ENCODE measurements around the gene FZR1.
"Not testable (repeated sequence)": the region's sequence is repeated elsewhere in the genome, so short reads cannot be mapped to it uniquely, and the experiment has no call there.

FZR1 gene

DNA sequence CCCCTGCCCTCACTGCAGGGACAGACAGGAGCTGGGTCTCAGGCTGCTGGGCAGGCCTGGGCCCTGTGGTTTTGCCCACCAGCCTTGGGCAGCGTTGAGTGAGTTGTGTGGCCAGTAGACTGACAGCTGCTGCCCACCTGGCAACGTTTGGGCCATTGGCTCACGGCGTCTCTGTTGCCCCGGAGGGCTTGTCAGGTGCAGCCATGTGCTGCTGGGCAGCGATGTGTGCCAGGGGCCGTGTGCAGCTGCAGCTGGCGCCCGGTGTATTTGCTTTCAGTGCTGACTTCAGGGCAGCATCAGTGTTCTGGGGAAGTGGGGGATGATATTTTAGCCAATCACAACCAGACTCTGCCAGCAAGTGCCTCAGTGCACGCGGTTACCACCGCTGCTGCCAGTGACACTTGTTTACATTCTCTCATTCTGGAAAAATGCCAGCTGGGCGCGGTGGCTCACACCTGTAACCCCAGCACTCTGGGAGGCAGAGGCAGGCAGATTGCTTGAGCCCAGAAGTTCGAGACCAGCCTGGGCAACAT is 10.6 kb downstream of the FZR1 start:
- no peak for DNase-seq

DNA sequence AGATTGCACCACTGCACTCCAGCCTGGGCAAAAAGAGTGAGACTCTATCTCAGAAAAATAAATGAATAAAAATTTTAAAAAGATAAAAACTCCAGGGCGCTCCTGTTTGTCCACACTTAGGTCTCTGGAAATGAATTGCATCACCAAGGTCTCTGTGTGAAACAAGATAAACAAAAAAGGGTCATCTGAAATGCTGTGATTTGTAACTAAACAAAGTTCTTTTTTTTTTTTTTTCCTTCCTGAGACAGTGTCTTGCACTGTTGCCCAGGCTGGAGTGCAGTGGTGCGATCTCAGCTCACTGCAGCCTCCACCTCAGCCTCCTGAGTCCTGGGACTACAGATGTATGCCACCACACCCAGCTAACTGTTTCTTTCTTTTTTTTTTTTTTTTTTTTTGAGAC is 11.5 kb downstream of the FZR1 start:
- DNase-seq = no peak

DNA sequence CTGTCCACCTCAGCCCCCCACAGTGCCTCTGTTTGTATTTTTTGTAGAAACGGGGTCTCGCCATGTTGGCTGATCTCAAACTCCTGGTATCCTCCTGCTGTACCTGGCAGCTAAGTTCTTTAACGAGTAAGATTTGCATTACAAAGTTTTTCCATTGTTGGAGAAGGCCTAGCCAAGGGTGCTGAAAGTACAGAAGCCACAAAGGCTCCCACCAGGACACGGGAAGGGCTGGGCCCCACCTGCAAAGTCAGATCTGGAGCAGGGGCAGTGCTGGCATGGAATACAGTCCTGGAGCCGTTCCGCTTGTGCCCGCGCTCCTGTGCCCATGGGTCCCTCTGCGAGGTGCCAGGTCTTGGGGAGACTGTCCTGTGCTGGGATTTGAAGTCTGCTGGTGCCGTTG is 12.1 kb downstream of the FZR1 start:
- no peak for DNase-seq

DNA sequence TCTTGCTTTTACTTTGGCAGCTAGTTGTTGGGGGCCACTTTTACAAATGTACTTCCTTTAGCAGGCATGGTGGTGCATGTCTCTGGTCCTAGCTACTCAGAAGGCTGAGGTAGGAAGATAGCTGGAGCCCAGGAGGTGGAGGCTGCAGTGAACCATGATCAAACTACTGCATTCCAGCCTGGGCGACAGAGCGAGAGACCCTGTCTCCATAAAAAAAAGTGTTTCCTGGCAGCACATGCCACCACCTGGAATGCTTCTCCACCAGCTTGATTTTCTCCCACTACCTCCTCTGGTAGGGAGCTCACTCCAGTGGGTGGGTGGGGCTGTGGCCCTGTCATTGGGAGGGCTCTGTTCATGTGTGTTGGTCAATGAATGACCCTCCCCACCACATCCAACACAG is 12.5 kb downstream of the FZR1 start:
- no peak for DNase-seq

DNA sequence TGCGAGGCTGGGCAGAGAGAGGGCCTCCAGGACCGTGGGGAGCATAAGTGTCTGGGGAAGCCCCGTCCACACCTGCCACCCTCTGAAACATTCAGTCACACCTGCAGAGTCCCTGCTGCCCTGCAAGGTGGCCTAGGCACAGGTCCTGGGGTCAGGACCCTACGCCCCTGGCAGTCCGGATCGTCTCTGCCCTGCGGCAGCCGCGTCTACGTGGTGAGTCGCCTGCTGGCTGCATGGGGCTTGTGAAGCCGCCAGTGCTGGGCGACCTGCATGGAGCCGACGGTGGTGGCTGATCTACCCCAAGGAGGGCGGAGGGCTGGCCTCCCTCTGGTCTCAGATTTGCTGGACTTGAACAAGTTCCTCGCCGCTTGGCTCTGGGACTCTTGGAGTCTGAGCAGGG is 13.0 kb downstream of the FZR1 start:
- no peak for DNase-seq

DNA sequence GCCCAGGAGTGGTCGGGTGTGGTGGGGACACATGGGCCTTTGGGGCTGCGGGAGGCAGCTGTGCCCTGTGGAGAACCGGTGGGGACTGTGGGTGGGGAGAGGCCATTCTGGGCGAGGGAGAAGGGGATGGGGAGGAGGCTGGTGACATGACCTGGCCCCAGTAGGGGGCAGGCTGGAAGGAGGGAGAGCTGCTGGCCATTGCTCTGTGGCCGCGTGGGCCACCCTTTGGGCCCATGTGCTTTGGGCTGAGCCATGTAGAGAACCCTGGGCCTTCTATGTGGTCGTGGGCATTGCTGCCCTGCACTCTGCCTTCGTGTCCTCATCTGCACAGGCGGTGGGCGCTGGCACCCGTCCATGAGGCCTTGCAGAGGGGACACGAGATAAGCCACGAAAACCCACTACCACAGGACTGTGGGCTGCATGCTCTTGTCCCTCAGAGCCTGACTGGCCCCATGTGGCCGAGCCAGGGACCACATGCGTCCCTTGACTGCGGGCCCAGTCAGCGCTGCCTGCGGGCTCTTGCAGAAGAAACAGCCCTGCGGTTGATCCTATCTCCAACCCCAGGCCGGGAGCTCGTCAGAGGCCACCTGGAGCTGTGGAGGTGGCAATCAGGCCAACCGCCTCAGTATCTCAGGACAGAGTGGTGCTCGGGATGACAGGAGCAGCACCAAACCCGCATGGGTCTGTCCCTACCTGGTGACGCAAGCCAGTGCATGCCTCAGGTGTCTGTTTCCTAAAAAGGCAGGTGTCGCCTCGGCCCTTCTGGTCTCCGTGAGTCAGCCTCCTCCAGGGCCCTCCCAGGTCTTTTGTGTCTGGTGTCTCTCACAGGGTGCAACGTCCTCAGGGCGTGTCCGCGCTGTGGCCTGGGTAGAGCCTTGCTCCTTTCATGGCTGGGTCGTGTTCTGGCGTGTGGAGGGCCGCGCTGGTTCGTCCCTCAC is 14.3 kb downstream of the FZR1 start:
- no peak for DNase-seq

DNA sequence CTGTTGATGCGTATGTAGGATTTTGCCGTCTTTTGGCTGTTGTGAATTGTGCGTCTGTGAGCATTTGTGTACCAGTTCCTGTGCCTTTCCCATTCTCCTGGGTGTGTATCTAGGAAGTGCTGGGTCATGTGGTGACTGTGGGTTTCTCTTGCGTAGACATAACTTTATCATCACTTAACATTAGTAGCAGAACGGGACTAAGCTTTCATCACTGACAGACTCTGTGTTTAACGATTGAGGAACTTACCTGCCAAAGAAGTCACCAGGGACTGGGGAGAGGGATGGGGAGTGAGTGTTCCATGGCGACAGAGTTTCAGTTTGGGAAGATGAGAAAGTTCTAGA is 15.0 kb downstream of the FZR1 start:
- no peak for DNase-seq

DNA sequence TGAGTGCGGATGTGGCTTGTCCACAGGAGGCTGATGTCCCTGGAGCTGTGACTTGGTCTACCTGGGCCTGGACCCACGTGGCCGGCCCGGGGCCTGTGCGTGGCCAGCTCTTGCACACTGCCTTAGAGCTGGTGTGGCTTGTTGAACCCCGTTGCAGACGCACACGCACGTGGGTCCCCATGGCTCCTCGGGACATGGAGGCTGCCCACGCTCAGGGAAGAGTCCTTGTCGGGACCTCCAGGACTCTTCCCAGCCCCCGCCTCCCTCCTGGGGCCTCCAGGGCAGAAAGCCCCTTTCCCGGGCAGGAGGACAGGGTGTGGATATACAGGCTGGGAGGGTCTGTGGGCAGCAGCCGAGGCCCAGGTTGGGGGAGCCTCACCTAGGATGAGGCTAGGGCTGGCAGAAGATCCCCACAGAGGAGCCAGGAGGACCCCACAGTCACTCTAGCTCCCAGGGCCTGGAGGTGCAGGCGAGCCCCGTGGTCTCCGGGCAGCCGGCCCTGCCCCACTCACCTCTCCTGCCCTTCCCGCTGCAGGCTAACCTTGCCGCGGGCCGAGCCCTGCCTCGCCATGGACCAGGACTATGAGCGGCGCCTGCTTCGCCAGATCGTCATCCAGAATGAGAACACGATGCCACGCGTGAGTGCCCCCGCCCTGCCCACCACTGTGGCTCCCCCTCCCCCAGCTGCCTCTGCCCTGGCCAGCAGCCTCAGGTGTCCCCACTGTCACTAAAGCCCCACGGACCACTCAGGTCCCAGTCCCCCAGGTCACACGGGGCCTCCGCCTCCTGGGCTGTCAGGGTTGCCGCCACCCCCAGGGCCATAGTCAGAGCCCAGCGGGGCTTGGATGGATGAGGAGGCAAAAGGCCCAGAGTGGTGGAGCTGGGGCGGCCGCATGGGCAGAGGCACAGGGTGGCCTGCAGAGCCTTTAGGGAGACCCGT is 16.6 kb downstream of the FZR1 start:
- no peak for DNase-seq

DNA sequence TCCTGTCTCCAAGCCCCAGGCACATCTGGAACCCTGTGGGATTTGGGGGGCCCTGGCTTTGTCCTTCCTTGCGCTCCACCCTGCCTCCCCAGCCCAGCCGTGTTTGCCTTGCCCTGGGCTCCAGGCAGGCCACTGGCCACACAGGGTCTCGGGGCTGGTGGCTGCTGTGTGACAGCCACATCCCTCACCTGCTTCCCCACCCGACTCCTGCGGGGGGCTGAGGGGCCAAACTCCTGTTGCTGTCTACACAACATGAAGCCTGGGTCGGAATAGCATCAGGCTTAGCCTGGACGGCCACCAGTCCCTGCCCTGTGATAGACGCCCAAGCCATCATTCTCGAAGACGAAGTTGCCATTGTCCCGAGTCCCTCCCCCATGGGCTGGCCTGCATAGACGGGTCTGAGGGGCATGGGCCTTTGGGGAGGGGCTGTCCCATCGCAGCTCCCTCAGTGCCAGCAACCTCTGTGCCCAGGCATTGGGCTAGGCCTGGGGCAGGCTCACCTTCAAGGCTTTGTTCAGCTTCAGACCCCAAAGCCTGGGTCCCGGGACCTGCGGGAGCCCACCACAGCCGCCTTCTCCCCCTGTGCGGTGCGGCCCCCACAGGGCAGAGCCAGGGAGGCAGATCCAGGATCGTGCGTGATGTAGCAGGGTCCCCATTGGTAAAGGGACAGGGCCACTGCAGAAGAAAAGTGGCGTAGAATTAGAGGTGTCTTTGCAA is 17.4 kb downstream of the FZR1 start:
- DNase-seq = no peak

DNA sequence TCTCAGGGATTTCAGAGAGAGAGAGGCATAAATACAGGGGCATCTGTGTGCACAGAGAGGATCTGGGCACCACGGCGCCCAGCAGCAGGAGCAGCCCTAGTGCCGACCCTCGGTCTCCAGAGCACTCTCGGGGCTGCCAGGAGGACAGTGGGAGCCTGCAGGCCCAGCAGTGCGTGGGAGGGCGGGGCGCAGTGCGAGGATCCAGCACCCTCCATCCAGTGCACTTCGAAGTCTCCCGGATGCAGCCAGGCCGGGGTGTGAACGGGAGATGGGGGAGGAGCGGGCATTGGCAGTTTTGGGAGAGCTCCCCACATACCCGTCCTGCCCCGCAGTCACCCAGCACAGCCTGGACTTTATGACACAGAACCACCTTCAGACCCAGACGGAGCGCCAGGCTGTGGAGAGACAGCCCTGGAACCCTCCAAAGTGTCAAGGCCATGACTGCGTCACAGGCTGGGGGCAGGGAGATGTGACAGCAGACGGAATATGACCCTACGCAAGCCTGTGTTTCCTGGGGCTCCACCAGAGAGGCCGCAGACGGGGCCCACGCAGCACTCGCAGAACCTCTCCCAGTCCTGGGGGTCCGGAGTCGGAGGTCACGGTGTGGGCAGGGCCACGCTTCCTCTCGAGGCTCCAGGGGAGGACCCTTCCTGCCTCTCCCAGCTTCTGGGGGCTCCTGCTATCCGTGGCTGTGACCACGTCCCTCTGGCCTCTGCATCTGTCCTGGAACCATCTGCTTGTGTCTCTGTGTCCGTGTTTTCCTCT is 18.1 kb downstream of the FZR1 start:
- no peak for DNase-seq

DNA sequence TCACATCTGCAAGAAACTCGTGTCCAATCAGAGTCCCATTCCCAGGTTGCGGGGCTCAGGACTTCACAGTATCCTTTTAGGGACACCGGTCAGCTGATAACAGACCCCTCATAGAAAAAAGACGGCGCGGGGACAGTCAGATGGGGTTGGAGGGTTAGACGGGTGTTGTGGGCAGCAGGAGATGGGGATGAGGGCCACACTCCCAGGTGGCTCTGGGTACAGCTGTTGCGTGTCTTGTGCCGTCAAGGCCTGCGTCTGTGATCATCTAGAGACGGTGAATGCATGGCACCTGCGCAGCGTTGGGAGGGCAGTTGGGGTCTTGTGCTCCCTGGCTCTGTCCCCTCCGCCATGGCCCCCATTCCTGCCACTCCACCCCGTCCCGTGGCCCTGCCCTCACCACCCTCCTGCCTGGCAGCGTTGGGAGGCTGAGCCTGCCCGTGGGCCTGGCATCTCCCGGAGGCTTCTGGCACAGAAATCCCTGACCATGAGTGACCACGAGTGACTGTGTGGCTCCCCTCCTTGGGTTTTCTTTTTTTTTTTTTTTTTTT is 18.9 kb downstream of the FZR1 start:
- DNase-seq = no peak

DNA sequence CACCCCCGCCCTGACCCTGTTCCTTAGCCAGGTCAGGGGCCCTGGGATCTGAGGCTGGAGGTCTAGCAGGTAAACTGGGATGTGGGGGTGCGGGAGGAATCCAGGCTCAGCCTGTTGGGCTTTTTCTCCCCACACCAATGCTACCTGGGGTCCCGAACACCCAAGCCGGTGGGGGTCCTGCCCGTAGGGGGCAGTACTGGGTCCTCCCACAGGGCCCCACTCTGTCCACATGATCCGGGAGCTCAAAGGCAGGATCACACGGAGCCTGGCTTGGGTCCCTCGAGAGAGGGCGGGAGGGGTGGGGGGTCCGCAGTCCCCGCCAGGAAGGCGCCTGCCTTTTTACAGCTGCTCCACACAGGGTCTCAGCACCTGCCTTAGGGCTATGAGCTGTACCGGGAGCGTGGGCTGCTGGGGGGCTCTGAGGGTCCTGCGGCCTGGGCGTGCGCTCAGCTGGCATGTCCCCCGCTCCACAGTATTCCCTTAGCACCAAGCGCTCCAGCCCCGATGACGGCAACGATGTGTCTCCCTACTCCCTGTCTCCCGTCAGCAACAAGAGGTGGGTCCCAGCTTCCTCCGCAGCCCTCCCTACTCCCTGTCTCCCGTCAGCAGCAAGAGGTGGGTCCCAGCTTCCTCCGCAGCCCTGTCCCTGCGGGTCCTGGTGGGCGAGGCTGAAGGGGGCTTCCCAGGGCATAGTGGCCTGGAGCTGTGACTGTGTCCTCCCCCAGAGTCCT is 20.6 kb downstream of the FZR1 start:
- no peak for DNase-seq

DNA sequence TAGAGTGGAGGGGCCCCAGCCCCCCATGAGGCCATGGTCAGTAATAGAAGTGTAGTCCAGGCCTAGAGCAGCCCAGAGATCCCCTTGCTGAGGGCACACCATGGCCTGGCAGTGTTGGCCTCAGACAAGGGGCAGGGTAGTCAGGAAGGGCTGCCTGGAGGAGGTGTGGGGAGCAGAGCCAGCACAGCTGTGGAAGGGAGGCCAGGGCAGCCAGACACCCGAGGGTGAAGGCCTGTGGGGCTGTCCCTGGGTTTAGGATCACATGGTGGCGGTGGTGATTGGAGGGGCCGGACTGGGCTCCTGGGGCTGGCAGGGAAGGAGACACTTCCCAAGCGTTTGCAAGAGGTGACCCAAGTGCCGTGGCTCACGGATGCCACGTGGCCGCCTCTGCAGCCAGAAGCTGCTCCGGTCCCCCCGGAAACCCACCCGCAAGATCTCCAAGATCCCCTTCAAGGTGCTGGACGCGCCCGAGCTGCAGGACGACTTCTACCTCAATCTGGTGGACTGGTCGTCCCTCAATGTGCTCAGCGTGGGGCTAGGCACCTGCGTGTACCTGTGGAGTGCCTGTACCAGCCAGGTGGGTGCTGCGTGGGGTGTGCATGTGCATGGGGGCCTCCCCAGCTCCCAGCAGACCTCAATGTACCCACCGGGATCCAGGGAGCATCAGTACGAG is 21.3 kb downstream of the FZR1 start:
- DNase-seq = no peak

DNA sequence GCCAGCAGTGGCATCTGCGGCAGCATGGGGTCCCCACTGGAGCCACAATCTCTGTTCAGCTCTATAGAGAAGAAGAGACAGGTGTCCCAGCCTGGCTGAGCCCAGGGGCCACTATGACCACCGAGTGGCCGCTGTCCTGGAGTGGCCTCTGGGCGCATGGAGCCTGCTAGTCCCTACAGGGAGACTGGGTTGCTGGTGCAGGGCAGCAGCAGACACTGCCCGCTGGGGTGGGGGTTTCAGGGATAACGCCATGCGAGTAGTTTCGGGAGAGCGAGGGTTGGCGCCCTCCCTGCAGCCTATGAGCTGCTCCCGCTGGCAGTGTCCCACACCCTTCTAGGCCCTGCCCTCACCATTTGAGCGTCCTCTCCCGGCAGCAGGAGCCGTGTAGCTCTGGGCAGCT is 22.0 kb downstream of the FZR1 start:
- DNase-seq = no peak

DNA sequence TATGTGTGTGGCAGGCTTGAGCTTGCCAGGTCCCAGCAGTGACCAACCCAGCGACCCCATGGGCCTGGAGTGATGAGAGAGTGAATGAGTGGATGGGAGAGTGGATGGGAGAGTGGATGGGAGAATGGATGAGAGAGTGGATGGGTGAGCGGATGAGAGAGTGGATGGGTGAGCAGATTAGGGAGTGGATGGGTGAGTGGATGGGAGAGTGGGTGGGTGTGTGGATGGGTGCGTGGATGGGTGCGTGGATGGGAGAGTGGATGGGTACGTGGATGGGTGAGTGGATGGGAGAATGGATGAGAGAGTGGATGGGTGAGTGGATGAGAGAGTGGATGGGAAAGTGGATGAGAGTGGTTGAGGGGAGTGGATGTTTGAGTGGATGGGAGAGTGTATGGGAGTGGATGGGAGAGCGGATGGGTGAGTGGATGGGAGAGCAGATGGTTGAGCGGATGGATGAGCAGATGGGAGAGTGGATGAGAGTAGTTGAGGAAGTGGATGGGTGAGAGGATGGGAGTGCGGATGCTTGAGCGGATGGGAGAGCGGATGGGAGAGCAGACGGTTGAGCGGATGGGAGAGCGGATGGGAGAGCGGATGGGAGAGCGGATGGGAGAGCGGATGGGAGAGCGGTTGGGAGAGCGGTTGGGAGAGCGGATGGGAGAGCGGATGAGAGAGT is 22.6 kb downstream of the FZR1 start:
- DNase-seq = no peak

DNA sequence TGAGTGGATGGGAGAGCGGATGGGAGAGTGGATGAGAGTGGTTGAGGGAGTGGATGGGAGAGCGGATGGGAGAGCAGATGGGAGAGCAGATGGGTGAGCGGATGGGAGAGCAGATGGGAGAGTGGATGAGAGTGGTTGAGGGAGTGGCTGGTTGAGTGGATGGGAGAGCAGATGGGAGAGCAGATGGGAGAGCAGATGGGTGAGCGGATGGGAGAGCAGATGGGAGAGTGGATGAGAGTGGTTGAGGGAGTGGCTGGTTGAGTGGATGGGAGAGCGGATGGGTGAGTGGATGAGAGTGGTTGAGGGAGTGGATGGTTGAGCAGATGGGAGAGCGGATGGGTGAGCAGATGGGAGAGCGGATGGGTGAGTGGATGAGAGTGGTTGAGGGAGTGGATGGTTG is 23.2 kb downstream of the FZR1 start:
- not testable (repeated sequence) for DNase-seq

DNA sequence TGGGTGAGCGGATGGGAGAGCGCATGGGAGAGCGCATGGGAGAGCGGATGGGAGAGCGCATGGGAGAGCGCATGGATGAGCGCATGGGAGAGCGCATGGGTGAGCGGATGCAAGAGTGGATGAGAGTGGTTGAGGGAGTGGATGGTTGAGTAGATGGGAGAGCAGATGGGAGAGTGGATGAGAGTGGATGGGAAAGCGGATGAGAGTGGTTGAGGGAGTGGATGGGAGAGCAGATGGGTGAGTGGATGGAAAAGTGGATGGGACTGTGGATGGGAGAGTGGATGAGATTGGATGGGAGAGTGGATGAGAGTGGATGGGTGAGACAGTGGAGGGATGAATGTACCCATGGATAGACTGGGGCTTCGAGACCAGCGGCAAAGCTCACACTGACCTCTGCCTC is 24.3 kb downstream of the FZR1 start:
- DNase-seq = no peak

DNA sequence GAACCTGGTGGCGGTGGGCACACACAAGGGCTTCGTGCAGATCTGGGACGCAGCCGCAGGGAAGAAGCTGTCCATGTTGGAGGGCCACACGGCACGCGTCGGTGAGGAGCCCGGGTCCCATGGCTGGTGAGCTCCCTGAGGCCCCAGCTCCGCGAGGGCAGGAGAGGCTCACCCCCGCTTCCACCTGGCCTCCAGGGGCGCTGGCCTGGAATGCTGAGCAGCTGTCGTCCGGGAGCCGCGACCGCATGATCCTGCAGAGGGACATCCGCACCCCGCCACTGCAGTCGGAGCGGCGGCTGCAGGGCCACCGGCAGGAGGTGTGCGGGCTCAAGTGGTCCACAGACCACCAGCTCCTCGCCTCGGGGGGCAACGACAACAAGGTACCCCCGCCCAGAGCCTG is 25.6 kb downstream of the FZR1 start:
- DNase-seq = no peak

DNA sequence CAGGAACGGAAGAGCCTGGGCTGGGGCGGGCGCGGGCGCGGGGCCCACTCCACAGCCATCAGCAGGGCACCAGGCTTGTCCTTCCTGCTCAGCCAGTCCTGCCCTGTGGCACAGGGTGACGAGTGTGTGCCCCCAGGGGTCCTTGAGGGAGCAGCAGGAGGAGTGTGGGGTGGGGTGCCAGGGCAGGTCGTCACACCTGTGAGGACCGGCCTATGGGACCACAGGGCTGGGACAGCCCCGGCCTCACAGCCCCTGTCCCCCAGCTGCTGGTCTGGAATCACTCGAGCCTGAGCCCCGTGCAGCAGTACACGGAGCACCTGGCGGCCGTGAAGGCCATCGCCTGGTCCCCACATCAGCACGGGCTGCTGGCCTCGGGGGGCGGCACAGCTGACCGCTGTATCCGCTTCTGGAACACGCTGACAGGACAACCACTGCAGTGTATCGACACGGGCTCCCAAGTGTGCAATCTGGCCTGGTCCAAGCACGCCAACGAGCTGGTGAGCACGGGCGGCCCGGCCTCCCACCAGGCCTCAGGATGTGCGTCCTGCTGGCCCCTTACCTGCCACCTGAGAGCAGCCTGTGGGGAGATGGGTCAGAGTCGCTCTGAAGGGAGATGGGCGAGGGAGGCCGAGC is 26.2 kb downstream of the FZR1 start:
- no peak for DNase-seq

DNA sequence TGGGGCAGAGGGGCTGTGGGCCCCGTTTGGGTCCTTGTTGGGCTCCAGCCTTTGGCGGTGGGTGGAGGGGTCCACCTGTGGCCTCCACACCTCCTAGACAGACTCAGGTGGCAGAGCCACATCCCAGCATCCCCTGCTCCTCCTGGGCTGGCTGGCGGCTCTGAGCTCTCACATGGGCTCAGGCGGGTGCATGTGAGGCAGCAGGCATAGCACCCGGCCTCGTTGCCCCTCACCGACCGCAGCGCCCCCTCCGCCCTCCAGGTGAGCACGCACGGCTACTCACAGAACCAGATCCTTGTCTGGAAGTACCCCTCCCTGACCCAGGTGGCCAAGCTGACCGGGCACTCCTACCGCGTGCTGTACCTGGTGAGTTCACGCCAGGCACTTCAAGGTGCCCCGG is 26.9 kb downstream of the FZR1 start:
- no peak for DNase-seq

Measured in NCI-H1930 (cell line).